Liver (tissue), 9 donors: ENCODE measurements around the gene CAPSL. TPM values are rescaled to one million over a fixed set of nuclear protein-coding genes. Genes with fewer than 3 reads are reported as not detected.

Experiments used
- DNase-seq: peaks from one replicate; pipeline ENCODE4 v3.0.0-alpha.2; 2017; ENCODE audit warnings: low spot score
- H3K27ac ChIP-seq, 2 donors: one replicate each; pipeline ENCODE4 v1.7.0; 2013; ENCODE audit warnings: inconsistent platforms in 2 of 2, low read length in 2 of 2, control low read depth in 1 of 2, low read depth in 1 of 2, mild to moderate bottlenecking in 1 of 2
- H3K27me3 ChIP-seq, 4 donors: one replicate each; pipeline versions ENCODE4 v1.6.1 to v1.7.0; 2013; ENCODE audit warnings: low read length in 3 of 4, inconsistent platforms in 1 of 4, mild to moderate bottlenecking in 1 of 4, moderate library complexity in 1 of 4; ENCODE audit not compliant: control insufficient read depth in 4 of 4, insufficient read depth in 4 of 4
- H3K36me3 ChIP-seq, 4 donors: one replicate each; pipeline versions ENCODE4 v1.6.1 to v1.7.0; 2013; ENCODE audit warnings: low read length in 3 of 4, mild to moderate bottlenecking in 3 of 4, low read depth in 1 of 4, moderate library complexity in 1 of 4; ENCODE audit not compliant: control insufficient read depth in 4 of 4, insufficient read depth in 3 of 4
- H3K4me1 ChIP-seq, 4 donors: one replicate each; pipeline versions ENCODE4 v1.6.1 to v1.7.0; 2013; ENCODE audit warnings: low read length in 3 of 4, mild to moderate bottlenecking in 3 of 4, moderate library complexity in 1 of 4; ENCODE audit not compliant: control insufficient read depth in 4 of 4, insufficient read depth in 4 of 4
- H3K4me3 ChIP-seq, 3 donors: one replicate each; pipeline versions ENCODE4 v1.6.1 to v1.7.0; 2013; ENCODE audit warnings: low read length in 3 of 3, control low read depth in 1 of 3, low read depth in 1 of 3, mild to moderate bottlenecking in 1 of 3
- H3K9ac ChIP-seq, 2 donors: one replicate each; pipeline ENCODE4 v1.7.0; 2013; ENCODE audit warnings: low read length in 2 of 2, mild to moderate bottlenecking in 2 of 2, moderate library complexity in 2 of 2, control low read depth in 1 of 2, low read depth in 1 of 2
- H3K9me3 ChIP-seq, 4 donors: one replicate each; pipeline versions ENCODE4 v1.6.1 to v1.7.0; 2013; ENCODE audit warnings: low read length in 3 of 4; ENCODE audit not compliant: control insufficient read depth in 4 of 4
- ATF3 ChIP-seq: IDR thresholded peaks from 2 replicates; pipeline ENCODE4 v1.6.1; 2016; ENCODE audit warnings: antibody characterized with exemption
- EGR1 ChIP-seq, 2 donors: IDR thresholded peaks; 2 replicates each; pipeline ENCODE4 v1.6.1; 2016 to 2018; ENCODE audit warnings: antibody characterized with exemption in 2 of 2, low read depth in 2 of 2
- FOXA1 ChIP-seq: IDR thresholded peaks from 2 replicates; pipeline ENCODE4 v1.6.1; 2016; ENCODE audit warnings: antibody characterized with exemption
- FOXA2 ChIP-seq: IDR thresholded peaks from 2 replicates; pipeline ENCODE4 v1.6.1; 2016; ENCODE audit warnings: antibody characterized with exemption
- GABPA ChIP-seq, 2 donors: IDR thresholded peaks in 1 of 2; conservative IDR thresholded peaks in 1 of 2; 2 replicates each; pipeline ENCODE4 v1.6.1; 2016; ENCODE audit warnings: antibody characterized with exemption in 2 of 2, mild to moderate bottlenecking in 1 of 2, moderate library complexity in 1 of 2
- HNF4A ChIP-seq, 2 donors: conservative IDR thresholded peaks; 2 replicates each; pipeline ENCODE4 v1.6.1; 2016; ENCODE audit warnings: antibody characterized with exemption in 2 of 2, mild to moderate bottlenecking in 2 of 2
- HNF4G ChIP-seq: IDR thresholded peaks from 2 replicates; pipeline ENCODE4 v1.6.1; 2016; ENCODE audit warnings: antibody characterized with exemption
- JUND ChIP-seq, 2 donors: IDR thresholded peaks; 2 replicates each; pipeline ENCODE4 v1.6.1; 2016; ENCODE audit warnings: antibody characterized with exemption in 2 of 2
- MAX ChIP-seq: IDR thresholded peaks from 2 replicates; pipeline ENCODE4 v1.6.1; 2016; ENCODE audit warnings: antibody characterized with exemption
- NR2F2 ChIP-seq: IDR thresholded peaks from 2 replicates; pipeline ENCODE4 v1.6.1; 2016; ENCODE audit warnings: antibody characterized with exemption
- RAD21 ChIP-seq, 2 donors: IDR thresholded peaks; 2 replicates each; pipeline ENCODE4 v1.6.1; 2016; ENCODE audit warnings: antibody characterized with exemption in 2 of 2, mild to moderate bottlenecking in 2 of 2
- REST ChIP-seq: IDR thresholded peaks from 2 replicates; pipeline ENCODE4 v1.6.1; 2016; ENCODE audit warnings: antibody characterized with exemption, mild to moderate bottlenecking
- RXRA ChIP-seq, 2 donors: IDR thresholded peaks; 2 replicates each; pipeline ENCODE4 v1.6.1; 2017 to 2018; ENCODE audit warnings: antibody characterized with exemption in 2 of 2, mild to moderate bottlenecking in 1 of 2
- SP1 ChIP-seq: IDR thresholded peaks from 2 replicates; pipeline ENCODE4 v1.6.1; 2018; ENCODE audit warnings: antibody characterized with exemption, mild to moderate bottlenecking
- TAF1 ChIP-seq: conservative IDR thresholded peaks from 2 replicates; pipeline ENCODE4 v1.6.1; 2016; ENCODE audit warnings: antibody characterized with exemption, mild to moderate bottlenecking
- YY1 ChIP-seq: IDR thresholded peaks from 2 replicates; pipeline ENCODE4 v1.6.1; 2016; ENCODE audit warnings: antibody characterized with exemption, mild to moderate bottlenecking
- WGBS: extraction: QIAGEN DNeasy Blood & Tissue Kit; methylation state at CpG from one replicate; pipeline ENCODE4 v1.1.7; 2013; 5-methylcytosine and 5-hydroxymethylcytosine counted together
- polyA plus RNA-seq, 2 donors: library from polyadenylated mRNA; stranded (reverse) in 1 of 2; unstranded in 1 of 2; fragments of 200-250 nt in 1 of 2; fragments of >200 nt in 1 of 2; fragmentation: Nextera tagmentation in 1 of 2; extraction: Ambion mirVana in 1 of 2; gene quantifications; one replicate each; pipeline versions ENCODE4 v1.2.1 to v1.2.3, GENCODE V29; 2013 to 2015
- total RNA-seq, 2 donors: library from RNA; depleted of rRNA; stranded (reverse); fragments of >200 nt; gene quantifications; one replicate each; pipeline ENCODE4 v1.2.3, GENCODE V29; 2014
- TF ChIP-seq, protein P1 (sequence below): fragments of 150-350 bp; IDR thresholded peaks from 2 replicates; pipeline ENCODE4 v1.5.1; 2017; ENCODE audit warnings: improper control_type of control experiment, low read depth, low read length; ENCODE audit not compliant: missing input control
- TF ChIP-seq, protein P2 (sequence below): IDR thresholded peaks from 2 replicates; pipeline ENCODE4 v1.6.1; 2016; ENCODE audit warnings: antibody characterized with exemption
- donor health status: healthy.
- donor health status: healthy.
- donor health status: healthy.
- donor health status: healthy.
- donor health status: healthy.

CAPSL gene
- total and polyA plus RNA-seq, 4 donors = 0.37 TPM; not detected in 3

- TF ChIP-seq, protein P1, sequence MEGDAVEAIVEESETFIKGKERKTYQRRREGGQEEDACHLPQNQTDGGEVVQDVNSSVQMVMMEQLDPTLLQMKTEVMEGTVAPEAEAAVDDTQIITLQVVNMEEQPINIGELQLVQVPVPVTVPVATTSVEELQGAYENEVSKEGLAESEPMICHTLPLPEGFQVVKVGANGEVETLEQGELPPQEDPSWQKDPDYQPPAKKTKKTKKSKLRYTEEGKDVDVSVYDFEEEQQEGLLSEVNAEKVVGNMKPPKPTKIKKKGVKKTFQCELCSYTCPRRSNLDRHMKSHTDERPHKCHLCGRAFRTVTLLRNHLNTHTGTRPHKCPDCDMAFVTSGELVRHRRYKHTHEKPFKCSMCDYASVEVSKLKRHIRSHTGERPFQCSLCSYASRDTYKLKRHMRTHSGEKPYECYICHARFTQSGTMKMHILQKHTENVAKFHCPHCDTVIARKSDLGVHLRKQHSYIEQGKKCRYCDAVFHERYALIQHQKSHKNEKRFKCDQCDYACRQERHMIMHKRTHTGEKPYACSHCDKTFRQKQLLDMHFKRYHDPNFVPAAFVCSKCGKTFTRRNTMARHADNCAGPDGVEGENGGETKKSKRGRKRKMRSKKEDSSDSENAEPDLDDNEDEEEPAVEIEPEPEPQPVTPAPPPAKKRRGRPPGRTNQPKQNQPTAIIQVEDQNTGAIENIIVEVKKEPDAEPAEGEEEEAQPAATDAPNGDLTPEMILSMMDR = no peak
These were observed 56.7 kb downstream of the CAPSL start (continued) for GRCh38 chr5:35881758-35882157.

GRCh38 chr5:35880156-35880555 lies 58.3 kb downstream of the CAPSL start:
- H3K27ac ChIP-seq = no peak overlapping the region
- no peak overlapping the region for H3K9ac ChIP-seq
- H3K27me3 ChIP-seq = no peaks in the 10 kb centered on the region
- no peaks in the 10 kb centered on the region for H3K36me3 ChIP-seq
- TF ChIP-seq TAF1 (no peak), HNF4G (no peak), REST (no peak), FOXA1 (no peak), EGR1 (IDR thresholded peaks at IDR 0.05; ENCODE audit: low read depth in 2 of 2) (no peak), NR2F2 (no peak), SP1 (no peak), YY1 (no peak), RAD21 (IDR thresholded peaks at IDR 0.05) (no peak), GABPA (IDR thresholded peaks at IDR 0.05 in 1 of 2, conservative IDR thresholded peaks at IDR 0.05 in 1 of 2) (no peak), RXRA (IDR thresholded peaks at IDR 0.05) (no peak), MAX (no peak), ATF3 (no peak), FOXA2 (no peak), HNF4A (conservative IDR thresholded peaks at IDR 0.05) (no peak), JUND (IDR thresholded peaks at IDR 0.05) (no peak)
- TF ChIP-seq, protein P1 = no peak
- TF ChIP-seq, protein P2, sequence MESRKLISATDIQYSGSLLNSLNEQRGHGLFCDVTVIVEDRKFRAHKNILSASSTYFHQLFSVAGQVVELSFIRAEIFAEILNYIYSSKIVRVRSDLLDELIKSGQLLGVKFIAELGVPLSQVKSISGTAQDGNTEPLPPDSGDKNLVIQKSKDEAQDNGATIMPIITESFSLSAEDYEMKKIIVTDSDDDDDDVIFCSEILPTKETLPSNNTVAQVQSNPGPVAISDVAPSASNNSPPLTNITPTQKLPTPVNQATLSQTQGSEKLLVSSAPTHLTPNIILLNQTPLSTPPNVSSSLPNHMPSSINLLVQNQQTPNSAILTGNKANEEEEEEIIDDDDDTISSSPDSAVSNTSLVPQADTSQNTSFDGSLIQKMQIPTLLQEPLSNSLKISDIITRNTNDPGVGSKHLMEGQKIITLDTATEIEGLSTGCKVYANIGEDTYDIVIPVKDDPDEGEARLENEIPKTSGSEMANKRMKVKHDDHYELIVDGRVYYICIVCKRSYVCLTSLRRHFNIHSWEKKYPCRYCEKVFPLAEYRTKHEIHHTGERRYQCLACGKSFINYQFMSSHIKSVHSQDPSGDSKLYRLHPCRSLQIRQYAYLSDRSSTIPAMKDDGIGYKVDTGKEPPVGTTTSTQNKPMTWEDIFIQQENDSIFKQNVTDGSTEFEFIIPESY = no peak
- H3K4me1 ChIP-seq = no peaks in the 10 kb centered on the region
- no peak for DNase-seq
- H3K4me3 ChIP-seq = no peak overlapping the region
- WGBS = 85% methylated on average over 1 of the region's 1 CpG
- H3K9me3 ChIP-seq = no peaks in the 10 kb centered on the region
